ENCODE results near the gene CD74.

GRCh38 chr5:150412319-150413175 is at the start of gene CD74:
- TF ChIP-seq CTCF (IDR thresholded peaks at IDR 0.05) (no peak), POLR2AphosphoS5 (IDR thresholded peaks at IDR 0.05) (peak; percentile 44 to 78 (median 57)), POLR2A (IDR thresholded peaks at IDR 0.05) (no peak)

Data from breast epithelium (tissue), 3 donors.